ENCODE measurements around the gene ADGRE1.

- TF ChIP-seq NFRKB (IDR thresholded peaks at IDR 0.05) = no peak
- no peak for TF ChIP-seq FOXA1 (IDR thresholded peaks at IDR 0.05)
- no peak for TF ChIP-seq FOXM1 (IDR thresholded peaks at IDR 0.05; ENCODE audit: borderline replicate concordance)
- TF ChIP-seq HDGF (IDR thresholded peaks at IDR 0.05; ENCODE audit: borderline replicate concordance) = no peak
- no peak for TF ChIP-seq L3MBTL2 (conservative IDR thresholded peaks at IDR 0.05)
- TF ChIP-seq ELF4 (IDR thresholded peaks at IDR 0.05) = no peak
- TF ChIP-seq FOXK2 (IDR thresholded peaks at IDR 0.05) = no peak
Measured at GRCh38 chr19:6969490-6969889, 82.1 kb downstream of the ADGRE1 start.

All from HEK293T (cell line).